ENCODE data around the gene MYMX.

MYMX gene

DNA sequence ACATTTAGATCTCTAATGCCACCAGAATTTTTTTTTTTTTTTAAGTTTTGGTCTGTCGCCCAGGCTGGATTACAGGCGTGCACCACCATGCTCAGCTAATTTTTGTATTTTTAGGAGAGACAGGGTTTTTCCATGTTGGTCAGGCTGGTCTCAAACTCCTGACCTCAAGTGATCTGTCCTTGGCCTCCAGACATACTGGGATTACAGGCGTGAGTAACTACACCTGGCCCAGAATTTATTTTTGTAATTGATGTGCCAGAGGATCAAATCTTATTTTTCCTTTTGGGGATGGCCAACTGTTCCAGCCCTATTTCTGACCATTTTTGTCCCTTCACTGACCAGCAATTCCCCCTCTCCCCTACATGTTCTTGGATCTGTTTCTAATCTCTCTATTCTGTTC lies 18.0 kb upstream of the MYMX start:
- H3K9me3 ChIP-seq (ENCODE audit: control insufficient read depth, insufficient read depth, low read length), result no peaks in the 10 kb centered on the region
- peaks cover 27% of the 10 kb centered on the region for H3K4me1 ChIP-seq (ENCODE audit: insufficient read depth, low read length)
- H3K9ac ChIP-seq (ENCODE audit: low read depth, low read length), result no peak overlapping the region

DNA sequence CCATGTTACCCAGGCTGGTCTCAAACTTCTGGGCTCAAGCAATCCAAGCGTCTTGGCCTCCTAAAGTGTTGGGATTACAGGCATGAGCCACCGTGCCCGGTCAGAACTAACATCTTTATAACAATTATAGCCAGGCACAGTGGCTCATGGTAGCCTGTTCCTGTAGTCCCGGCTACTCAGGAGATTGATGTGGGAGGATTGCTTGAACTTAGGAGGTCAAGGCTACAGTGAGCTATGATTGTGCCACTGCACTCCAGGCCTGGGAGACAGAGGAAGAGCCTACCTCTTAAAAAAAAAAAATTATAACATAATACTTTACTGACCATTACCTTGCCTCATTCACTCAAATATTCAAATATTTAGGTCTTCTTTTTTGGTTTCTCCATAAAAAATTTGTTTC lies 16.8 kb upstream of the MYMX start:
- no peaks in the 10 kb centered on the region for H3K9me3 ChIP-seq (ENCODE audit: control insufficient read depth, insufficient read depth, low read length)
- H3K36me3 ChIP-seq (ENCODE audit: insufficient read depth, low read length), result no peaks in the 10 kb centered on the region
- peaks cover 31% of the 10 kb centered on the region for H3K4me1 ChIP-seq (ENCODE audit: insufficient read depth, low read length)
- no peak overlapping the region for H3K9ac ChIP-seq (ENCODE audit: low read depth, low read length)

More for the DNA sequence above, 18.0 kb upstream of the MYMX start:
- no peaks in the 10 kb centered on the region for H3K36me3 ChIP-seq (ENCODE audit: insufficient read depth, low read length)

- Histone ChIP-seq H3K36me3 (ENCODE audit: insufficient read depth, low read length) (no peaks in the 10 kb centered on the region), H3K4me1 (ENCODE audit: insufficient read depth, low read length) (peaks cover 31% of the 10 kb centered on the region), H3K9me3 (ENCODE audit: control insufficient read depth, insufficient read depth, low read length) (no peaks in the 10 kb centered on the region), H3K9ac (ENCODE audit: low read depth, low read length) (no peak overlapping the region)
These were observed 15.5 kb upstream of the MYMX start for GRCh38 chr6:44201200-44201599.

DNA sequence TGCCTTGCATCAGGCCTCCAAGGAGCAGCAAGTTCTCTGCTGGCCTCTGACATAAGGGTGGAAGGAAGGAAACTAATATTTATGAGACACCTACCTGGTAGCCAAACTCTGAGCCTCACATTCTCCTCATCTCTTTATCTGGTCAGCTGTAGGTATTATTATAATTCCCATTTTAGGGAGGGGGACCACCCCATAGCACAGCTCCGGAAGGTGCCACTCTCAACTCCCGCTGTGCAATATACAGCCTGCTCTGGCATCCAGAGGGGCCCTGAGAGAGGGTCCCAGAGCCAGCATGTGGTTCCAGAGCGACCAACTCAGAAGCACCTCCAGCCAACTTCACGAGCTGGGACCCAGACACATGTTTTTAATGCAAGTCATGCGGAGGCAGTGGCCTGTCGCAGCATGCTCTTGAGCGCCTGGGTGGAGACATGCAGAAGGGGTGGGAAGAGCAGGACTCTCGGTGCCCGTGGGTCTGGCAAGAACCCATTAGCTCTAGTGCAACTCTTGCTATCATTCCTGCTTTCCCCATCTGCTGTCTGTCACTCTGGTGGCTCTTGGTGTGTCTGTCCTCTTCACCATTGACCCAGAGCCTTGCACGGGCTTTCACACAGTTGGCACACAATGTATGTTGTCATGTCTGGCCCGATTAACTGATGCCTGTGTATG lies 15.0 kb upstream of the MYMX start:
- Histone ChIP-seq H3K36me3 (ENCODE audit: insufficient read depth, low read length) (no peaks in the 10 kb centered on the region), H3K9me3 (ENCODE audit: control insufficient read depth, insufficient read depth, low read length) (no peaks in the 10 kb centered on the region), H3K9ac (ENCODE audit: low read depth, low read length) (no peak overlapping the region), H3K4me1 (ENCODE audit: insufficient read depth, low read length) (peaks cover 35% of the 10 kb centered on the region)

GRCh38 chr6:44202332-44202971 lies 14.3 kb upstream of the MYMX start:
- no peaks in the 10 kb centered on the region for H3K9me3 ChIP-seq (ENCODE audit: control insufficient read depth, insufficient read depth, low read length)
- H3K36me3 ChIP-seq (ENCODE audit: insufficient read depth, low read length), result no peaks in the 10 kb centered on the region
- peak overlapping the region; percentile 11 for H3K9ac ChIP-seq (ENCODE audit: low read depth, low read length)
- peaks cover 37% of the 10 kb centered on the region for H3K4me1 ChIP-seq (ENCODE audit: insufficient read depth, low read length)

DNA sequence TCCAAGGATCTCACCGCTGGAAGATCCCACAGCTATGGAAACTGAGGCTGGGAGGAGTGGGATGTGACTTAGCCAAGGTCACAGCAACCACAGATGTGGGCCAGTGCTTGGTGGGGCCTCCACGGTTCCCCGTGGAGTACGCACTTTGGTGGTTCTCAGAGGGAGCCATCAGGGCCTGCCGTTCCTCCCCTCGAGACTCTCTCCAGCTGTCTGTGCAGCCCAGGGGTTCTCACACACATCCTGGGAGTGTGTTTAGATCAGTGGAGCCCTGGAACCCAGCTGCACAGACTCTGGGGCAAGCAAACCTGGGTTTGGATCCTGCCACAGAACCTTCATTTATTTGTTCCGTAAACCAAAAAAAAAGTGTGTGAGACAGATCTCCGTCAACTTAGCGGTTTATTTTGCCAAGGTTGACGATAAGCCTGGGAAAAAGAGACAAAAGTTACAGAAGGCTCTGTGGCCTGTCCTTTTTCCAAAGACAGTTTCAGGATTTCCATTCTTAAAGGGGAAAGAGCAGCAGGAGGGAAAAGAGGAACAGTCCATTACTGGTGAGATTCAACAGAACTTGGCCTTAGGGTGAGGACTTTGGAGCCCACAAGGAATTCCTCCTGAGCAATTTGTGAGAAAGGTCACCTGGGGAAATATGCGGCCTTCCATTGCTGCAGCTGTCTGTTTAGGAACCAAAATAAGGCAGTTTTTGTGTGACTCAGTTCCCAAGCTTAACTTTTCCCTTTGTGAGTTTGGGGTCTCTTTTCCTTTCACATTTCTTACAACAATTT lies 13.6 kb upstream of the MYMX start:
- Histone ChIP-seq H3K36me3 (ENCODE audit: insufficient read depth, low read length) (no peaks in the 10 kb centered on the region), H3K4me1 (ENCODE audit: insufficient read depth, low read length) (peaks cover 37% of the 10 kb centered on the region), H3K9ac (ENCODE audit: low read depth, low read length) (peak overlapping the region; percentile 11; the same call in 1 of the 2 replicates), H3K9me3 (ENCODE audit: control insufficient read depth, insufficient read depth, low read length) (no peaks in the 10 kb centered on the region)

DNA sequence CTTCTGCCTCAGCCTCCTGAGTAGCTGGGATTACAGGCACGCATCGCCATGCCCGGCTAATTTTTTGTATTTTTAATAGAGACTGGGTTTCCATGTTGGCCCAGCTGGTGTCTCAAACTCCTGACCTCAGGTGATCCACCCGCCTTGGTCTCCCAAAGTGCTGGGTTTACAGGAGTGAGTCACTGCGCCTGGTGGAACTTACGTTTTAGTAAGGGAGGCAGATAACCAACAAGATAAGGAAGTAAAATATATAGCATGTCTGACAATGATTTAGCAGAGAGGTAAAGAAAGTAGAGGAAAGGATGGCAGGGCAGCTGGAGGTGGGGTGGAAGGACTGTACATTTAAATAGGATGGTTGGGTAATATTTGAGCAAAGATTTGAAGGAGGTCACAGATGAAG lies 12.8 kb upstream of the MYMX start:
- Histone ChIP-seq H3K9me3 (ENCODE audit: control insufficient read depth, insufficient read depth, low read length) (no peaks in the 10 kb centered on the region), H3K9ac (ENCODE audit: low read depth, low read length) (no peak overlapping the region), H3K36me3 (ENCODE audit: insufficient read depth, low read length) (no peaks in the 10 kb centered on the region), H3K4me1 (ENCODE audit: insufficient read depth, low read length) (peaks cover 37% of the 10 kb centered on the region)

- Histone ChIP-seq H3K9me3 (ENCODE audit: control insufficient read depth, insufficient read depth, low read length) (no peaks in the 10 kb centered on the region), H3K4me1 (ENCODE audit: insufficient read depth, low read length) (peaks cover 17% of the 10 kb centered on the region), H3K36me3 (ENCODE audit: insufficient read depth, low read length) (no peaks in the 10 kb centered on the region), H3K9ac (ENCODE audit: low read depth, low read length) (no peak overlapping the region)
These were observed 8.8 kb upstream of the MYMX start for GRCh38 chr6:44207966-44208365.

DNA sequence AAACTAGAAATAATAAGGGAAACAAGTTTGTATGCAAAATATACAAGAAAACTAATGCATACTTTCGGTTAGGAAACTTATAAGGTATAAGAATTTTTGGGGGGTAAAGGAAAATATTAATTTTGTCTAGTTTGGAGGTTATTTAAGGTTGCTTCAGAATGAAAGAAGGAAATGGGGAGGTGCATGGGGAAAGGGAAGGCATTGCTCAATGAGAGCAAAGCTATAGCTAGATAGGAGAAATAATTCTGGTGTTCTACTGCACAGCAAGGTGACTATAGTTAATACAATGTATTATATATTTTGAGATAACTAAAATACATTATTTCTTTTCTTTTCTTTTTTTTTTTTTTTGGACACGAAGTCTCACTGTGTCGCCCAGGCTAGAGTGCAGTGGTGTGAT lies 5.4 kb upstream of the MYMX start:
- Histone ChIP-seq H3K9me3 (ENCODE audit: control insufficient read depth, insufficient read depth, low read length) (no peaks in the 10 kb centered on the region), H3K4me1 (ENCODE audit: insufficient read depth, low read length) (peaks cover 7% of the 10 kb centered on the region), H3K36me3 (ENCODE audit: insufficient read depth, low read length) (no peaks in the 10 kb centered on the region), H3K9ac (ENCODE audit: low read depth, low read length) (no peak overlapping the region)

- H3K9ac ChIP-seq (ENCODE audit: low read depth, low read length), result no peak overlapping the region
- no peaks in the 10 kb centered on the region for H3K36me3 ChIP-seq (ENCODE audit: insufficient read depth, low read length)
- H3K4me1 ChIP-seq (ENCODE audit: insufficient read depth, low read length), result peaks cover 19% of the 10 kb centered on the region
- H3K9me3 ChIP-seq (ENCODE audit: control insufficient read depth, insufficient read depth, low read length), result no peaks in the 10 kb centered on the region
These were observed 2.4 kb upstream of the MYMX start for GRCh38 chr6:44214307-44214706.

- Histone ChIP-seq H3K4me1 (ENCODE audit: insufficient read depth, low read length) (peaks cover 36% of the 10 kb centered on the region), H3K9ac (ENCODE audit: low read depth, low read length) (peak overlapping the region; percentile 21; the same call in 1 of the 2 replicates), H3K9me3 (ENCODE audit: control insufficient read depth, insufficient read depth, low read length) (no peaks in the 10 kb centered on the region), H3K36me3 (ENCODE audit: insufficient read depth, low read length) (no peaks in the 10 kb centered on the region)
These were observed 812 bp downstream of the MYMX start for GRCh38 chr6:44217332-44218143.

DNA sequence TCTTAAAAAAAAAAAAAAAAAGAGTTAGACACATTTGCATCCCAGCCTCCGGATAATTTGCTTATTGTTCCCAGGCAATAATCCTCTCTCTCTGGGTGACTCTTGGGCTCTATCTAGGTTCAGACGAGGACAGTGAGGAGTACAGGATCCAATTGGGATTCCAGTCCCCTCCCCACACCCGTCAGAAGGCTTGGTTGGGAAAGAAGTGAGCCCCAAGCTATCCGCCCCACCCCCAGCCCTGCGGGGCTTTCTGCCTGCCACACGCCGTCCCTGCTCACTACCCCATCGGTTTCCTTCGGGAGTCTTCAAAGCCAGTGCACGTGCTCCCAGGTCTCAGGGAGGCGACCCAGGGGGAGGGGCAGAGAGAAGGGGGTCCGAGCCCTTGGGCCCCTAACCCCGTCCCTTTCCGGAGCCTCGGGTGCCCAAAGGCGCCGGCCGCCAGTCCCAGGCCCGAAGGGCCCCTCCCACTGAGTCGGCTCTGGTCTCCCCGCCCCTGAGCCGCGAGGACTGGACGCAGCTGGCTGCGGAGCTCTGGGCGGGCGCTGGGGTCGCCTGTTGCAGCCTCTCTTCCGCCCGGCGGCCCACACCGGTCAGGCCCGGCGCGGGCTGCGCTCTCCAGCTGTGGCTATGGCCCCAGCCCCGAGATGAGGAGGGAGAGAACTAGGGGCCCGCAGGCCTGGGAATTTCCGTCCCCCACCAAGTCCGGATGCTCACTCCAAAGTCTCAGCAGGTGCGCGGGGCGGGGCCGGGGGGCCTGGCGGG lies 2.5 kb downstream of the MYMX start:
- Histone ChIP-seq H3K36me3 (ENCODE audit: insufficient read depth, low read length) (no peaks in the 10 kb centered on the region), H3K4me1 (ENCODE audit: insufficient read depth, low read length) (peaks cover 39% of the 10 kb centered on the region), H3K9me3 (ENCODE audit: control insufficient read depth, insufficient read depth, low read length) (no peaks in the 10 kb centered on the region), H3K9ac (ENCODE audit: low read depth, low read length) (peak overlapping the region; percentile 75)

- Histone ChIP-seq H3K9me3 (ENCODE audit: control insufficient read depth, insufficient read depth, low read length) (no peaks in the 10 kb centered on the region), H3K36me3 (ENCODE audit: insufficient read depth, low read length) (no peaks in the 10 kb centered on the region), H3K9ac (ENCODE audit: low read depth, low read length) (no peak overlapping the region), H3K4me1 (ENCODE audit: insufficient read depth, low read length) (peaks cover 46% of the 10 kb centered on the region)
These were observed 3.4 kb downstream of the MYMX start for GRCh38 chr6:44219815-44220784.
